GM18499 (cell line): Measurements from ENCODE around the gene MANF.
"Not testable (repeated sequence)": the region's sequence is repeated elsewhere in the genome, so short reads cannot be mapped to it uniquely, and the experiment has no call there.

ENCODE experiments used
- ATAC-seq: cut with Tn5 transposase; IDR thresholded peaks from one replicate; pipeline ENCODE4 v1.9.1; 2021; ENCODE audit warnings: moderate number of reproducible peaks; ENCODE audit not compliant: insufficient read depth, unreplicated experiment

The MANF gene

DNA sequence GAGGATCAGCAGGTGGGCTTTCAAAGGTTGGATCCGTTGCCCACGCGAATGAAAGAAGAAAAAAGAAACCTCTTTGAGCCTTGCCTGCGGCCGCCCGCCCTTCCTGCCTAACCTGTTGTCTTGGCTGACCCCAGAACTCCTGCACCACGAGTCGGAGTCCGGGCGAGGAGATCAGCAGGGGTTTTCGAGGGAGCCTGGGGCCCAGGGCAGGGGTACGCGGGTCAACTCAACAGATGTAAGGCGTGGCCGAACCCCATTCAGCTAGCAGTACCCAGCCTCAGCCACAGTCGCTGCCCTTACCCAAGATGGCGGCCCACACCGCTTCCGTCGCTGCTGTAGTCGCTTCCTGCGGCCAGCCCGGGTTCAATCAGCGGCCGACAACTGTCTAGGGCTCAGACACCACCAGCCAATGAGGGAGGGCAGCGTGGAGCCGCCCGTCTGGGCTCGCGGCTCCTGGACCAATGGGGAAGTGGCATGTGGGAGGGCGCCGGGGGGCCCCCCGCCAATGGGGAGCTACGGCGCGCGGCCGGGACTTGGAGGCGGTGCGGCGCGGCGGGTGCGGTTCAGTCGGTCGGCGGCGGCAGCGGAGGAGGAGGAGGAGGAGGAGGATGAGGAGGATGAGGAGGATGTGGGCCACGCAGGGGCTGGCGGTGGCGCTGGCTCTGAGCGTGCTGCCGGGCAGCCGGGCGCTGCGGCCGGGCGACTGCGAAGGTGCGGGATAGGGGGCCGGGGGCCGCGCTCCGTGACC is at the start of gene MANF:
Gene MANF (plus strand): TSS at position 566 of the 748 bp plus-strand sequence. CDS start 52 bp downstream, at position 618.
- ATAC-seq, result peak; percentile 78

DNA sequence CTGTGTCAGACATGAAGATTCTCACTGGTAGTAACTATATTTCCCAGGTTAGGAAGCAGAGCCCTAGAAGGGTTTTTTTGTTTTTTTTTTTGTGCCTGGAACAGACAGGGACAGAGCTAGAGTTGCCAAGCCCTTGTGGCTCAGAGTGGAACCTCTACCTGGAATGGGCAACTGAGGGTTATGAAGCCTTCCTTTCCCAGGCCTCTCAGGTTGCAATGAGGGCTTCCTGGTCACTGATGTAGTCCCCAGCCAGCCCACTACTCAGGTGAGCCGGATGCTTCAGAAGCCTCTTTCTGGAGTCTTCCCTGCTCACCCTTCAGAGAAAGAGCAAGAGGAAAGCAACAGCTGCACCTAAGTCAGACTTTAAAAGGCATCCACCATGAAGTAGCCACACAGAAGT is 48.8 kb upstream of the MANF start:
- ATAC-seq, result no peak

GRCh38 chr3:51337666-51338065 is 47.4 kb upstream of the MANF start:
- no peak for ATAC-seq

DNA sequence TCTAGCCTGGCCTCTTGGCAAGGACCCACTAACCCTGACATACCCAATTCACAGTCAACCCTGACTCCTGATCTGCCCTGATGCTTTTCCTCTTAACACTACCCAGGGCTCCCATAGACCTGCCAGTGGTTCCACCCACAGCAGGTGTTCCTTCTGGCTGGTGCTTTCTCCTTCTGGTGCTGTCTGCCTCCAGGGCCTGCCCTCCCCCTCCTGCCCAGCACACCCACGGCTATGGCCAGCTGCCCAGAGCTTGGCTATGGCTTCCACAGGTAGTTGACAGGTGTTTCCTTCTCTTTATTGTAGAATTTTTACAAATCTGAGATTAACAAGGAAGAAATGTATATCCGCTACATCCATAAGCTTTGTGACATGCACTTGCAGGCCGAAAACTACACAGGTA is 46.5 kb upstream of the MANF start:
- no peak for ATAC-seq

DNA sequence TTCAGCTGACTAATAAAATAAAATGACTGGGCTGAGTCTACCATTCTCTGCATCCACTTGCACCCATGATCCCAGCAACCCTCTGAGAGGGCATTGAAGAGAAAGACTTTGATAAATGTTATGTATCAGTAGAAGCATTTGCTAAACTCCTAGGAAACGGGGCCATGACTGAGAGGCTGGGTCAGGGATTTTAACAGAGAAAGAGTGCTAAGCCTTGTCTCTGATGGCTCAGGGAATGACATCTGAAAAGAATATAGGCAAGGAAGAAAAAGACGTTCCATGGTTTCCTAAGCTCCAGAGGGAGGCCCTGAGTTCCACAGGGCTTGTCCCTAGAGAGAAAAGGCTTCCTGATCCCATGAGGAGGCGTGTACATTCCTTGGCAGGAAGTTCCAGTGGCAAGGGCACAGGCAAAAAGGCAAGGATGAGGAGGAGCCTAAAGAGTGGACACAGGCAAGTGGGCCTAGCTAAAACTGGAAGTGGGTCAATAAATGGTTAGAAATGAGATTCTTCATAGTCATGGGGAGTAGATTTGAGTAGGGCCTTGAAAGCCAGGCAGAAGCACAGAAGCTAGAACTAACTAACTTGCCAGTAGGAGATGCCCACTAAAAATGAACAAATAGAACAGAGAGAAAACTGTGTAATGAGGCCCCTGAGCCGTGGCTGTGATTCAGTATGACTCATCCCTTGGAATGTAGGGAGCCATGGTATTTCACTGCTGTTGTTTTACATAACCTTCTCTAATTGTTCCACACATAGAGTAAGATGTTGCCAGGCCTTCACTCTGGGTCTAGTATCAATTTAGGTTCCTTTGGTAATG is 44.9 kb upstream of the MANF start:
- no peak for ATAC-seq

GRCh38 chr3:51340989-51341636 is 44.0 kb upstream of the MANF start:
- no peak for ATAC-seq

DNA sequence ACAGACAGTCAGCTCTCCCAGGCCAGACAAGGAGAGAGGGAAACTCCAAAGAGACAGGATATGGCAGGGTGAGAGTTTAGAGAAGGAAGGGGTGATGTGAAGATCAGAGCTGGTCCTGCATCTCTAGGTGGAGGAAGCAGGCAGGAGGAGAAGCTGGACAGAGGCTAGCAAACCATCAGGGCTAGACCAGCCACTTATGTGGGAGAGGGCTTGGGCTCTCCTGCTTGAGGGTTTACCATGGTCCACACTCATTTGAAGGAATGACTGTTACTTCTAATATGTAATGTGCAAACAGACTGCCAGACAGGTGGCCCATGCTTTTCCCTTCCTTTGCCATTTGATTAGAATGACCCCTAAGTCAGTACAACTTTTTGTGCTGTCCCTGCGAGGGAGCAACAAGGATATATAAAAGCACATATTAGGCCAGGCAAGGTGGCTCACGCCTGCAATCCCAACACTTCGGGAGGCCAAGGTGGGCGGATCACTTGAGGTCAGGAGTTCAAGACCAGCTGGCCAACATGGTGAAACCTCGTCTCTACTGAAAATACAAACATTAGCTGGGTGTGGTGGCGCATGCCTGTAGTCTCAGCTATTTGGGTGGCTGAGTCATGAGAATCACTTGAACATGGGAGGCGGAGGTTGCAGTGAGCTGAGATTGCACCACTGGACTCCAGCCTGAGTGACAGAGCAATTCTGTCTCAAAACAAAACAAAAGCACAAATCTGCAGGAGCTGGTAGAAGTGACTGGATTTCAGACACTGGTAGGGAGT is 41.0 kb upstream of the MANF start:
- ATAC-seq, result no peak

- ATAC-seq, result no peak
Observed at GRCh38 chr3:51350751-51351150, 34.3 kb upstream of the MANF start.

GRCh38 chr3:51353131-51353530 is 32.0 kb upstream of the MANF start:
- ATAC-seq, result no peak

- ATAC-seq, result no peak
Observed at GRCh38 chr3:51353691-51354090, 31.4 kb upstream of the MANF start.

DNA sequence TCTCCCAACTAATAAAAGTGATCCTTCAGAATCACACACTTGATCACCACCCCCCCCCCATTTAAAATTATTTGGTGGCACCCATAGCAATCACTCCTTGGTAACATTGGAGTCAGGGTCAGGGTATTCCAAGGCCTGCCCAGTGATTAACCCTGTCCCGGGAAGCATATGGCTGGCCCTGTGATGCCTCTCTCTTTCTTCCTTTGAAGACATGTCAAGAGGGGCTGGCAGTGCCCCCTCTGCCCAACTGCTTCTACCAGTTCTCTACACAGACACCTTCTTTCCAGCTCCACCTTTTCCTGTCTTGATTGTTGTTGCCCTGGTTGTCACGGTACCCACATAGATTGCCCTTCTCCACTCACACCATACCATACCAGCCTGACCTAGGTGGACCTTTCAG is 30.9 kb upstream of the MANF start:
- no peak for ATAC-seq

DNA sequence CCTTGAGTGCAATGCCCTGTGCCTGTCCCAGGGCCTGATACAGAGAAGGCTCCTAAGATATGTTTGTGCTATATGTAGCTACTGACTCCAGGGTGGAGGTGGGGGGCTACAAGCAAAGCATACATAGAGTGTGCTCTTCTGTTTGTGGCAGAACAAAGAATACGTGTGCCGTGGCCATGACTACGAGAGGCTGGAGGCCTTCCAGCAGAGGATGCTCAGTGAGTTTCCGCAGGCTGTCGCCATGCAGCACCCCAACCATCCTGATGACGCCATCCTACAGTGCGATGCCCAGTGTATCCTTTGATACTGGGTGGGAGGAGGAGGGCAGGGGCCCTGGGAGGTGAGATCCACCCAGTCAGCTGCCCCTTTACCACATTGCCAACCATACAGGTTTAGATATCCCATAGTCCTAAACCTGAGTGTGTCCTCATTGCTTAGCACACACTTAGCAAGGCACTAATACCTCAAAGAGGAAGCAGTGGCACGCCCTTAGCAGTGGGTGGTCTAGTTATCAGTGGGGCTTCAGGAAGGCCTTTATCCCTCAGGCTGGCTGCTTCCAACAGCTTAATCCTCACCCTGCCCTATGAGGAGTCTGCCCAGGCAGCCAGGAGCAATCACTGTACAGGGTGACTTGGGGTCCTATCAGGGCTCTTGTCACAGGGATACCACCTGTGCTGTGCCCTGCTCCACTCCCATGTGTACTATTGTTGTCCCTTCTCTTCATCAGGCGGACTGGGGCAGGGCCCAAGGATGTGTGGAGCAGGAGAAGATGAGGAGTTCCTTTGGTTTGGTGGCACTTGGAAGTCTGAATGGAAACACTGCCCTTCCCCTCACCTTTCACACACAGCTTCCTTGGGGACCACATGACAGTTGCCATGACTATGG is 30.1 kb upstream of the MANF start:
- ATAC-seq, result no peak

GRCh38 chr3:51355891-51356578 is 29.1 kb upstream of the MANF start:
- no peak for ATAC-seq

- no peak for ATAC-seq
Observed at GRCh38 chr3:51357856-51358255, 27.2 kb upstream of the MANF start.

DNA sequence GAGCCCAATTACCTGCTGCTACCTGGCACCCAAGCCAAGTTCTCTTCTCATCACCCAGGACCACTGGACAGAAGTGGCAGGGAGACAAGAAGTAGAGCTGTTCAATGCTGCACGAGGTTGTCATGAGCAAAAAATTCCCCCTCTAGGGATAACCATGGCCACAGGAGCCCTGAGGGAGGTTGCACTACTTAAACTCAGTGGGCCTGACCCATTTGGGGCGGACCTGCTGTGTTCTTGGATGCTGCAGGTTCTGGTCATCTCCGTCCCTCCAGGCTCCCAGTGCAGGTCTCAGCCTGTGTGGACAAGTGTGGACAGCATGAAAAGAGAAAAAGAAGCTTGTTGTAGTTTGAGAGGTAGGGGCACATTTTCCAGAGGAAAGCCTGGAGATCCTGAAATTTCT is 26.1 kb upstream of the MANF start:
- no peak for ATAC-seq

GRCh38 chr3:51360806-51361205 is 24.3 kb upstream of the MANF start:
- ATAC-seq, result no peak

DNA sequence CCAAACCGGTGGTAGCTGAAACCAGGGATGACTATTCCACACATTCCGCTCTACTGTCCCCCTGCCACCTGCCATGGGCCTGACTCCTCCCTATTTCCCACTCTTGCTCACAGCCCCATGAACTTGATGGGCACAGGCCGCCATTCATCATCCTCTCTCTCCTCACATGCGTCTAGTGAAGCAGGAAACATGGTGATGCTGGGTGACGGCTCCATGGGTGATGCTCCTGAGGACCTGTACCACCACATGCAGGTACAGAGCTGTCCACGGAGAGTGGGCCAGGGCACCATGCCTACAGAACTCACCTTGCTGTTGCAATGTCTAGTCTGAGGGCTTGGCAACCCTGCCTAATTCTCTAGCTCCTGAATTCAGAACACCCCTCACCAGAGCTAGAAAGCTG is 23.3 kb upstream of the MANF start:
- no peak for ATAC-seq

DNA sequence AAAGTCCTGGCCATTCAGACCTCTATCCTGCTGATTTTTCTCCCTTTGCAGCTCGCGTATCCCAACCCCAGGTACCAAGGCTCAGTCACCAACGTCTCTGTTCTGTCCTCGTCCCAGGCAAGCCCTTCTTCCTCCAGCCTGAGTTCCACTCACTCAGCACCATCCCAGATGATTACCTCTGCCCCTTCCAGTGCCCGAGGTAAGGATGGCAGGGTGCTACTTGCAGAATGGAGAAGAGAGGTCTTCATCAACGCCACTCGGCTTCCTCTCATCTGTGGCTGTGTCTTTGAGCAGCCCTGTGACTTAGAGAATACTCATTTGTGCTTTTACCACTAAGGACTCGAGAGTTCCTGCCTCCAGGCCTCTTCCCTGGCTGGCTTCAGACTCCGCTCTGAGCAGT is 22.6 kb upstream of the MANF start:
- ATAC-seq, result no peak

- not testable (repeated sequence) for ATAC-seq
Observed at GRCh38 chr3:51368276-51368675, 16.8 kb upstream of the MANF start.
